GM21360 (cell line): ENCODE results near the gene ELFN1.

ENCODE experiments used
- ATAC-seq: cut with Tn5 transposase; IDR thresholded peaks from one replicate; pipeline ENCODE4 v1.9.1; 2021; ENCODE audit warnings: mild to moderate bottlenecking, moderate library complexity; ENCODE audit not compliant: unreplicated experiment

Gene ELFN1

GRCh38 chr7:1721047-1721690 is 51.1 kb downstream of the ELFN1 start:
- no peak for ATAC-seq

- ATAC-seq: no peak
Measured at GRCh38 chr7:1723254-1723653, 53.2 kb downstream of the ELFN1 start.

GRCh38 chr7:1724118-1724910 is 54.2 kb downstream of the ELFN1 start:
- ATAC-seq: no peak

GRCh38 chr7:1725199-1725690 is 55.2 kb downstream of the ELFN1 start:
- no peak for ATAC-seq

GRCh38 chr7:1725766-1726630 is 55.9 kb downstream of the ELFN1 start:
- no peak for ATAC-seq

GRCh38 chr7:1727079-1727478 is 57.0 kb downstream of the ELFN1 start:
- no peak for ATAC-seq

GRCh38 chr7:1727812-1728570 is 57.9 kb downstream of the ELFN1 start:
- no peak for ATAC-seq

GRCh38 chr7:1729183-1729582 is 59.1 kb downstream of the ELFN1 start:
- no peak for ATAC-seq

- ATAC-seq: no peak
Measured at GRCh38 chr7:1729773-1730172, 59.7 kb downstream of the ELFN1 start.

- no peak for ATAC-seq
Measured at GRCh38 chr7:1732072-1732471, 62.0 kb downstream of the ELFN1 start.

GRCh38 chr7:1732645-1733044 is 62.6 kb downstream of the ELFN1 start:
- no peak for ATAC-seq

- no peak for ATAC-seq
Measured at GRCh38 chr7:1733206-1733907, 63.3 kb downstream of the ELFN1 start.

GRCh38 chr7:1733908-1734730 is 64.0 kb downstream of the ELFN1 start:
- no peak for ATAC-seq

GRCh38 chr7:1735262-1735661 is 65.2 kb downstream of the ELFN1 start:
- no peak for ATAC-seq

GRCh38 chr7:1735806-1736483 is 65.9 kb downstream of the ELFN1 start:
- no peak for ATAC-seq

- no peak for ATAC-seq
Measured at GRCh38 chr7:1736484-1736817, 66.4 kb downstream of the ELFN1 start.

- ATAC-seq: no peak
Measured at GRCh38 chr7:1736830-1737229, 66.8 kb downstream of the ELFN1 start.

- no peak for ATAC-seq
Measured at GRCh38 chr7:1737523-1737922, 67.4 kb downstream of the ELFN1 start.

- no peak for ATAC-seq
Measured at GRCh38 chr7:1737956-1738355, 67.9 kb downstream of the ELFN1 start.
